ENCODE results near the gene CARD6.
"Not testable (repeated sequence)": the region's sequence is repeated elsewhere in the genome, so short reads cannot be mapped to it uniquely, and the experiment has no call there.

CARD6 gene

GRCh38 chr5:40841068-40841805, at the start of gene CARD6:
Gene CARD6, plus strand, starts transcription at chr5:40841367. Its CDS starts 16 bp downstream, at chr5:40841383.
- DNase-seq = no peak

- no peak for DNase-seq
Measured at GRCh38 chr5:40791715-40792139, 49.4 kb upstream of the CARD6 start.

GRCh38 chr5:40792691-40793090, 48.5 kb upstream of the CARD6 start:
- DNase-seq = not testable (repeated sequence)

GRCh38 chr5:40794340-40794739, 46.8 kb upstream of the CARD6 start:
- DNase-seq = not testable (repeated sequence)

GRCh38 chr5:40794877-40795276, 46.3 kb upstream of the CARD6 start:
- DNase-seq = not testable (repeated sequence)

GRCh38 chr5:40796487-40796889, 44.7 kb upstream of the CARD6 start:
- peak; percentile 51 for DNase-seq

- peak; percentile 72 for DNase-seq
Measured at GRCh38 chr5:40797273-40798011, 43.7 kb upstream of the CARD6 start.

GRCh38 chr5:40798012-40798800, 43.0 kb upstream of the CARD6 start, which contains the start of gene PRKAA1:
Gene PRKAA1, minus strand, starts transcription at chr5:40798374. Its CDS starts 185 bp downstream, at chr5:40798189.
- DNase-seq = peak; percentile 87

- no peak for DNase-seq
Measured at GRCh38 chr5:40798801-40799210, 42.4 kb upstream of the CARD6 start.

- DNase-seq = no peak
Measured at GRCh38 chr5:40799258-40799657, 41.9 kb upstream of the CARD6 start.

- DNase-seq = no peak
Measured at GRCh38 chr5:40801771-40802562, 39.2 kb upstream of the CARD6 start.

GRCh38 chr5:40812125-40812524, 29.0 kb upstream of the CARD6 start:
- no peak for DNase-seq

GRCh38 chr5:40813698-40814281, 27.4 kb upstream of the CARD6 start:
- no peak for DNase-seq

- DNase-seq = no peak
Measured at GRCh38 chr5:40823459-40823858, 17.7 kb upstream of the CARD6 start.

- not testable (repeated sequence) for DNase-seq
Measured at GRCh38 chr5:40825461-40826043, 15.6 kb upstream of the CARD6 start.

GRCh38 chr5:40826489-40827187, 14.5 kb upstream of the CARD6 start:
- DNase-seq = no peak

- no peak for DNase-seq
Measured at GRCh38 chr5:40827188-40827977, 13.8 kb upstream of the CARD6 start.

- DNase-seq = no peak
Measured at GRCh38 chr5:40828021-40828631, 13.0 kb upstream of the CARD6 start.
